Measurements from ENCODE around the gene NCKIPSD.

- no peak for TF ChIP-seq EP300 (IDR thresholded peaks at IDR 0.05; ENCODE audit: borderline replicate concordance in 1 of 2, low read depth in 1 of 2, low read length in 1 of 2)
- no peak for TF ChIP-seq YY1 (IDR thresholded peaks at IDR 0.05; ENCODE audit: low read depth)
- no peak for TF ChIP-seq CTCF (IDR thresholded peaks at IDR 0.05)
- TF ChIP-seq RAD21 (IDR thresholded peaks at IDR 0.05; ENCODE audit: low read length) = no peak
- no peak for TF ChIP-seq JUND (IDR thresholded peaks at IDR 0.05)
Measured at GRCh38 chr3:48655606-48656005, 30.1 kb downstream of the NCKIPSD start.
